ENCODE data around the gene WDR77. TPM values are rescaled to one million over a fixed set of nuclear protein-coding genes. Genes with fewer than 3 reads are reported as not detected.

Gene WDR77
- total RNA-seq, 1 donor from 2014 or later = 22.7 TPM

GRCh38 chr1:111483876-111484275 is 34.8 kb upstream of the WDR77 start:
- TF ChIP-seq CTCF (IDR thresholded peaks at IDR 0.05) = no peak
- Mint-ChIP-seq H3K36me3 (ENCODE audit: unreplicated experiment) (no peaks in the 10 kb centered on the region), H3K4me3 (ENCODE audit: unreplicated experiment) (no peak overlapping the region), H3K9me3 (ENCODE audit: unreplicated experiment) (no peaks in the 10 kb centered on the region), H3K27ac (ENCODE audit: unreplicated experiment) (no peak overlapping the region), H3K27me3 (ENCODE audit: unreplicated experiment) (peaks cover 5% of the 10 kb centered on the region), H3K4me1 (ENCODE audit: unreplicated experiment) (peaks cover 12% of the 10 kb centered on the region)
- no peak for DNase-seq (ENCODE audit: extremely low spot score, unreplicated experiment)

- no peak for TF ChIP-seq CTCF (IDR thresholded peaks at IDR 0.05)
- Mint-ChIP-seq H3K4me1 (ENCODE audit: unreplicated experiment) (peaks cover 12% of the 10 kb centered on the region), H3K27me3 (ENCODE audit: unreplicated experiment) (peaks cover under 1% of the 10 kb centered on the region), H3K9me3 (ENCODE audit: unreplicated experiment) (no peaks in the 10 kb centered on the region), H3K36me3 (ENCODE audit: unreplicated experiment) (peaks cover under 1% of the 10 kb centered on the region), H3K27ac (ENCODE audit: unreplicated experiment) (no peak overlapping the region), H3K4me3 (ENCODE audit: unreplicated experiment) (no peak overlapping the region)
- DNase-seq (ENCODE audit: extremely low spot score, unreplicated experiment) = no peak
Measured at GRCh38 chr1:111483166-111483565, 34.1 kb upstream of the WDR77 start.

GRCh38 chr1:111481387-111482221 is 32.5 kb upstream of the WDR77 start:
- peak; percentile 75 for TF ChIP-seq CTCF (IDR thresholded peaks at IDR 0.05)
- Mint-ChIP-seq H3K4me1 (ENCODE audit: unreplicated experiment) (peaks cover 12% of the 10 kb centered on the region), H3K4me3 (ENCODE audit: unreplicated experiment) (no peak overlapping the region), H3K9me3 (ENCODE audit: unreplicated experiment) (no peaks in the 10 kb centered on the region), H3K27ac (ENCODE audit: unreplicated experiment) (no peak overlapping the region), H3K27me3 (ENCODE audit: unreplicated experiment) (no peaks in the 10 kb centered on the region), H3K36me3 (ENCODE audit: unreplicated experiment) (peaks cover 5% of the 10 kb centered on the region)
- DNase-seq (ENCODE audit: extremely low spot score, unreplicated experiment) = no peak

- peaks cover 5% of the 10 kb centered on the region for H3K36me3 Mint-ChIP-seq (ENCODE audit: unreplicated experiment)
- no peaks in the 10 kb centered on the region for H3K9me3 Mint-ChIP-seq (ENCODE audit: unreplicated experiment)
- H3K27me3 Mint-ChIP-seq (ENCODE audit: unreplicated experiment) = no peaks in the 10 kb centered on the region
- peaks cover 12% of the 10 kb centered on the region for H3K4me1 Mint-ChIP-seq (ENCODE audit: unreplicated experiment)
- no peak overlapping the region for H3K27ac Mint-ChIP-seq (ENCODE audit: unreplicated experiment)
- H3K4me3 Mint-ChIP-seq (ENCODE audit: unreplicated experiment) = no peak overlapping the region
- no peak for DNase-seq (ENCODE audit: extremely low spot score, unreplicated experiment)
- no peak for TF ChIP-seq CTCF (IDR thresholded peaks at IDR 0.05)
Measured at GRCh38 chr1:111480674-111481073, 31.6 kb upstream of the WDR77 start.

- no peak overlapping the region for H3K4me3 Mint-ChIP-seq (ENCODE audit: unreplicated experiment)
- no peaks in the 10 kb centered on the region for H3K27me3 Mint-ChIP-seq (ENCODE audit: unreplicated experiment)
- H3K4me1 Mint-ChIP-seq (ENCODE audit: unreplicated experiment) = peaks cover 10% of the 10 kb centered on the region
- TF ChIP-seq CTCF (IDR thresholded peaks at IDR 0.05) = no peak
- H3K27ac Mint-ChIP-seq (ENCODE audit: unreplicated experiment) = no peak overlapping the region
- H3K9me3 Mint-ChIP-seq (ENCODE audit: unreplicated experiment) = no peaks in the 10 kb centered on the region
- H3K36me3 Mint-ChIP-seq (ENCODE audit: unreplicated experiment) = peaks cover 9% of the 10 kb centered on the region
- DNase-seq (ENCODE audit: extremely low spot score, unreplicated experiment) = no peak
Measured at GRCh38 chr1:111476761-111477309, 27.8 kb upstream of the WDR77 start.

All from osteocyte (in vitro differentiated cells).